Measurements from ENCODE around the gene DHFR. TPM values are rescaled to one million over a fixed set of nuclear protein-coding genes. Genes with fewer than 3 reads are reported as not detected.

DHFR gene
- total RNA-seq, 1 experiment from 2014 or later, result 58.7 TPM

Other genes with a start within 250 kb of the DHFR start
- gene ZFYVE16, start 246.9 kb downstream of the DHFR start, total RNA-seq (2021; ENCODE audit: unreplicated experiment), result 24.2 TPM
- 1.2 TPM for gene FAM151B, start 166.9 kb downstream of the DHFR start, total RNA-seq (2021; ENCODE audit: unreplicated experiment)
- gene ANKRD34B, start 84.7 kb downstream of the DHFR start, total RNA-seq (2021; ENCODE audit: unreplicated experiment), result not detected
- gene MSH3, start 331 bp downstream of the DHFR start, total RNA-seq (2021; ENCODE audit: unreplicated experiment), result 4.9 TPM

Data from HCT116 (cell line).